AG10803 (cell line): ENCODE results near the gene MT1E.

Source experiments
- DNase-seq: peaks from one replicate; pipeline ENCODE4 v3.0.0; 2010; ENCODE audit warnings: low read depth
- H3K4me3 ChIP-seq: 2 replicates; pipeline ENCODE4 v1.5.1; 2011; ENCODE audit warnings: mild to moderate bottlenecking, low read length, control low read depth
- TF ChIP-seq, protein P1 (sequence below): conservative IDR thresholded peaks from 2 replicates; pipeline ENCODE4 v1.5.1; 2011; ENCODE audit warnings: mild to moderate bottlenecking, low read length, control low read depth, inconsistent platforms

MT1E gene

DNA sequence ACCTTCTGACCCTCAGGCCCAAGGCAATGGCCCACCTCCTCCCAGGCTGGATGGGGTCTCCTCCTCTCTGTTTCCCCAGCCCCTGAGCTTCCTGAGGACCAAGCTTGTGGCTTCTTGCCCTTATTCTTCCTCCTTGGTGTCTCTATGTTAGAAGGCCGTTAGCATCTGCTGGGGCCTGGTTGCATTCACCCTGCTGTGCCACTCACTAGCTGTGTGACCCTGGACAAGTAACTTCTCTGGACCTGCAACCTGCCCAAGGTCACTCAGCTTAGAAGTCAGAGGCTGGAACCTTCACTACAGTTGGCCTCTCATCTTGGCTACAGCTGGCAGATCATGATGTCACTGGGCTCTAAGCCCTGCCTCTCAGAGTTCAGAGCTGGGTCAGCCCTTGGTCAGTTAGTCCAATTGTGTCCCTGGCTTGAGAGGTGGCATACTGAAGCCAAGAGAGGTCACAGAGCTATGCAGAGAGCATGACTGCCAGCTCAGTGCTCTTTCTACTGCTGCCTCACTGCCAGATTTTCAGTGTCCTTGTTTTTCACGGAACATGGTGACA is 14.2 kb upstream of the MT1E start:
- H3K4me3 ChIP-seq: no peak overlapping the region
- TF ChIP-seq, protein P1, sequence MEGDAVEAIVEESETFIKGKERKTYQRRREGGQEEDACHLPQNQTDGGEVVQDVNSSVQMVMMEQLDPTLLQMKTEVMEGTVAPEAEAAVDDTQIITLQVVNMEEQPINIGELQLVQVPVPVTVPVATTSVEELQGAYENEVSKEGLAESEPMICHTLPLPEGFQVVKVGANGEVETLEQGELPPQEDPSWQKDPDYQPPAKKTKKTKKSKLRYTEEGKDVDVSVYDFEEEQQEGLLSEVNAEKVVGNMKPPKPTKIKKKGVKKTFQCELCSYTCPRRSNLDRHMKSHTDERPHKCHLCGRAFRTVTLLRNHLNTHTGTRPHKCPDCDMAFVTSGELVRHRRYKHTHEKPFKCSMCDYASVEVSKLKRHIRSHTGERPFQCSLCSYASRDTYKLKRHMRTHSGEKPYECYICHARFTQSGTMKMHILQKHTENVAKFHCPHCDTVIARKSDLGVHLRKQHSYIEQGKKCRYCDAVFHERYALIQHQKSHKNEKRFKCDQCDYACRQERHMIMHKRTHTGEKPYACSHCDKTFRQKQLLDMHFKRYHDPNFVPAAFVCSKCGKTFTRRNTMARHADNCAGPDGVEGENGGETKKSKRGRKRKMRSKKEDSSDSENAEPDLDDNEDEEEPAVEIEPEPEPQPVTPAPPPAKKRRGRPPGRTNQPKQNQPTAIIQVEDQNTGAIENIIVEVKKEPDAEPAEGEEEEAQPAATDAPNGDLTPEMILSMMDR: no peak
- DNase-seq: peak; percentile 55

- H3K4me3 ChIP-seq: no peak overlapping the region
- no peak for DNase-seq
- TF ChIP-seq, protein P1: no peak
These were observed 11.9 kb upstream of the MT1E start for GRCh38 chr16:56613706-56614105.

GRCh38 chr16:56614549-56614991 is 11.0 kb upstream of the MT1E start:
- TF ChIP-seq, protein P1: no peak
- peak; percentile 64 for DNase-seq
- no peak overlapping the region for H3K4me3 ChIP-seq

DNA sequence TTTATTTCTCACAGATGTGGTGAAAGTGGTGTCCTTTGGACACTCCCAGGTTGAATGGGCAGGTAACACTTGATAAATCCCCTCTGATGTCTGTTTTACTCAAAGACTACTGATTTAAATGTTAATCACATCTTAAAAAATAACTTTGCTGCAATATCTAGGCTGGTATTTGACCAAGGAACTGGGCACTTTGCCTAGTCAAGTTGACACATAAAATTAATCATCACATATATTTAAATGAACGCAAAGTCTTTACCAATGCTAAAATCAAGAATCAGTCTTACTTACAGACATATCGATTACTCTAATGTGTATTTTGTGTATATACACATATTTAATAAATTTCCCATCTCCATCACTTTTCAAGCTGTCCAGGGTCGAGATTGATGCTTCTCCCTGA is 10.2 kb upstream of the MT1E start:
- TF ChIP-seq, protein P1: no peak
- no peak overlapping the region for H3K4me3 ChIP-seq
- DNase-seq: no peak

DNA sequence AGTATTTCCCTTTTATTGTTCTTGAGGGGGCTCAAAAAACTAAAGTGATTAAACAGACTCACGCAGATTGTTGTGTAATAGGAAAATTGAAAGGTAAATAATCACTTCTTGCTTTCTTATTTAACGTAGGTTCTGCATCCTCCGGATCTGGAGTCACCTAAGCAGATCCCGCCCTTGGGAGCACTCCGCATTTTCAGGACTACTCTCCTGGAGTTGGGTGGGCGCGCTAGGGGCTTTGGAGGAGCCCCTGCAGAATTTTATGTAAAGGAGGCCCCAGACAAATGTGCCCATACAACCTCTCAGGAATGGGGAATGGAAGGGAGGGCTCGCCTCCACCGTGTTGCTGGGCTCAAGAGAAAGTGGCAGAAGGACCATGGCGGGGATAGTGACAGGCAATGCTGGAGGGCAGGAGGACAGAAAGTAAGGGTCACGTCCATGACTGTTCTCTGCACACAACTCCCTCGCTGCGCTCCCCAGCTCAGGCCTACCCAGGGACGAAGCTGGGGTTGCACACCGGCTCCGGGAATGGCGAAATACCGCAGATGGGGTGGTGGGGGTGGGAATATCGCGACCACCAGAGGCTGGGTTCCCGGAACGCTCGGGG is 8.9 kb upstream of the MT1E start:
- TF ChIP-seq, protein P1: no peak
- H3K4me3 ChIP-seq: peak overlapping the region; percentile 49
- no peak for DNase-seq

- H3K4me3 ChIP-seq: peak overlapping the region; percentile 49
- peak; percentile 75 for DNase-seq
- TF ChIP-seq, protein P1: no peak
These were observed 8.1 kb upstream of the MT1E start for GRCh38 chr16:56617212-56618085.
